22Rv1 (cell line): ENCODE data around the gene PTPRQ.
"Not testable (repeated sequence)": the region's sequence is repeated elsewhere in the genome, so short reads cannot be mapped to it uniquely, and the experiment has no call there.

ENCODE experiments used
- H3K27ac ChIP-seq: fragments of 450-650 bp; 2 replicates; pipeline ENCODE4 v1.5.1; 2017
- ZFX ChIP-seq: fragments of 450-650 bp; IDR thresholded peaks from 2 replicates; pipeline ENCODE4 v1.6.1; 2017; ENCODE audit warnings: antibody characterized with exemption, borderline replicate concordance
- TF ChIP-seq, protein P1 (sequence below): fragments of 450-650 bp; IDR thresholded peaks from 2 replicates; pipeline ENCODE4 v1.5.1; 2017; ENCODE audit warnings: mild to moderate bottlenecking

Gene PTPRQ

DNA sequence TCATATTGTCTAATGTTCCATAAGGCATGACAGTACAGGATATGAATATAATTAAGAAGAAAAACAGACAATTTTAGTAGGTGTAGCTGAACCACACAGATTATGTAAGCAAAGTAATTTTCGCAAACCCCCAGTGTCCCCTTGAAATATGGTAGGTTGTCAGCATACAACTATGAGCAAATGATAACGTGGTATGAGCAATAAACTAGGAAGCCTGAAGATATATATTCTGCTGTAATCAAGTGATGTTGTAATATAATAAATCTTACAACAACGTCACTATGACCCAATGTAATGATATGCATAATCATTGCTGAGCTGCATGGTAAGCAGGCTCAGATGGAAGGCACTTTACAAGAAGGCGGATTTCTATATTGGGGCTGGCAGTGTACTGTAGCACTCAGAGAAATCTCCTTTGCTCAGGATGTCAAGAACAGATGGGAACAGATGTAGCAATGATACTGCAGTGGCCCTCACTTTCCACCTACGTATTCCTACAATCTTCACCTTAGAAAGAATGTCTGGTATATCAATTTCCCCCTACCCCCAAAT lies 215.6 kb downstream of the PTPRQ start:
- no peak overlapping the region for H3K27ac ChIP-seq
- TF ChIP-seq, protein P1, sequence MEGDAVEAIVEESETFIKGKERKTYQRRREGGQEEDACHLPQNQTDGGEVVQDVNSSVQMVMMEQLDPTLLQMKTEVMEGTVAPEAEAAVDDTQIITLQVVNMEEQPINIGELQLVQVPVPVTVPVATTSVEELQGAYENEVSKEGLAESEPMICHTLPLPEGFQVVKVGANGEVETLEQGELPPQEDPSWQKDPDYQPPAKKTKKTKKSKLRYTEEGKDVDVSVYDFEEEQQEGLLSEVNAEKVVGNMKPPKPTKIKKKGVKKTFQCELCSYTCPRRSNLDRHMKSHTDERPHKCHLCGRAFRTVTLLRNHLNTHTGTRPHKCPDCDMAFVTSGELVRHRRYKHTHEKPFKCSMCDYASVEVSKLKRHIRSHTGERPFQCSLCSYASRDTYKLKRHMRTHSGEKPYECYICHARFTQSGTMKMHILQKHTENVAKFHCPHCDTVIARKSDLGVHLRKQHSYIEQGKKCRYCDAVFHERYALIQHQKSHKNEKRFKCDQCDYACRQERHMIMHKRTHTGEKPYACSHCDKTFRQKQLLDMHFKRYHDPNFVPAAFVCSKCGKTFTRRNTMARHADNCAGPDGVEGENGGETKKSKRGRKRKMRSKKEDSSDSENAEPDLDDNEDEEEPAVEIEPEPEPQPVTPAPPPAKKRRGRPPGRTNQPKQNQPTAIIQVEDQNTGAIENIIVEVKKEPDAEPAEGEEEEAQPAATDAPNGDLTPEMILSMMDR, result no peak
- TF ChIP-seq ZFX, result no peak

DNA sequence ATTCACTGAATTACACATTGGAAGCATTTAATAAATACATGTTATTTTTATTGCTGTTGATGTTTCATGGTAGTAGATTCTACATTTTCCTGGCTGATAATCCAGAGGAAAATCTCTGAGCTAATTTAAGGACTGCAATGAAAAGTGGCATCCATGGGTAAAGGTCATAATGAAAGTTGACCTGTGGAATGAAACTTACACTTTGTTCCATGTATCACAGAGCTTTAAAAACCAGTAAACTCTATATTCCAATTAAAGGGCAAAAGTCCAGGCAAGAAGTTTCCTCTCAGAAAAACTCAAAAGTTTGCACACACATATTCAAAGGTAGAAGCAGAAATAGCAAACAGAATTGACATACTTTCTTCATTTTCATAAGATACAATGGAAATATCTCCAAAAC lies 218.6 kb downstream of the PTPRQ start:
- no peak overlapping the region for H3K27ac ChIP-seq
- TF ChIP-seq, protein P1, result no peak
- no peak for TF ChIP-seq ZFX

DNA sequence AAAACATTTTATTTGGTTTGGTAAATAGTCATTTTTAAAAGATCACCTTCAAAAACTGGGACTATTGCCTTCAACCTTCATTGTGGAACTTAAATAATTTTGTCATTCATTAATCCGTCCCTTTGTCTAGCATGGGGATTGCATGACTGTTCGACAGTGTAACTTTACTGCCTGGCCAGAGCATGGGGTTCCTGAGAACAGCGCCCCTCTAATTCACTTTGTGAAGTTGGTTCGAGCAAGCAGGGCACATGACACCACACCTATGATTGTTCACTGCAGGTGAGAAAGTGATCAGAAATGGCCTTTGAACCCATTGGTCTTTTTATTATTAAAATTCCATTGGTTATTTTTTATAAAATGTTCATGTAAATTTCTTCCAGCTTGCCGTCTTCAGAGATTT lies 226.2 kb downstream of the PTPRQ start:
- TF ChIP-seq, protein P1, result no peak
- TF ChIP-seq ZFX, result no peak

DNA sequence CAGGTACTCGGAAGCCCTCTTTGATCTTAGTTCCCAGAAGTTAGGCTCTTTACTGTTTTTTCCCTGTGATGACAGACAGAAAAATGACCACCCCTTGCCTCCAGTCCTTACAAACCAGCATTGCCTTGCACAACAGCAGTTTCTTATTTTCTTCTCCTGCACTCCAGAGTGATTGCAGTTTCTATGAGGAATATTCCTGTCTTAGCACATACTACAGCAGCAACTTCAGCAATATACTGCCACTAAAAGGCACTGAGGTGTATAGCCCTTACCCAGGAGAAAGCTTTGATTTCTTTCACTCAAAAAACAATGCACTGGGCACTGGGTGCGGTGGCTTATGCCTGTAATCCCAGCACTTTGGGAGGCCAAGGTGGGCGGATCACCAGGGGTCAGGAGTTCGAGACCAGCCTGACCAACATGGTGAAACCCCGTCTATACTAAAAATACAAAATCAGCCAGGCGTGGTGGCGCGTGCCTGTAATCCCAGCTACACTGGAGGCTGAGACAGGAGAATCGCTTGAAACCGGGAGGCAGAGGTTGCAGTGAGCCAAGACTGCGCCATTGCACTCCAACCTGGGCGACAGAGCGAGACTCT lies 232.1 kb downstream of the PTPRQ start:
- not testable (repeated sequence) for H3K27ac ChIP-seq
- TF ChIP-seq, protein P1, result 0 out of 2 replicates have a peak, but pooled peaks have one; percentile 7

More for the DNA sequence above, 226.2 kb downstream of the PTPRQ start:
- no peak overlapping the region for H3K27ac ChIP-seq

DNA sequence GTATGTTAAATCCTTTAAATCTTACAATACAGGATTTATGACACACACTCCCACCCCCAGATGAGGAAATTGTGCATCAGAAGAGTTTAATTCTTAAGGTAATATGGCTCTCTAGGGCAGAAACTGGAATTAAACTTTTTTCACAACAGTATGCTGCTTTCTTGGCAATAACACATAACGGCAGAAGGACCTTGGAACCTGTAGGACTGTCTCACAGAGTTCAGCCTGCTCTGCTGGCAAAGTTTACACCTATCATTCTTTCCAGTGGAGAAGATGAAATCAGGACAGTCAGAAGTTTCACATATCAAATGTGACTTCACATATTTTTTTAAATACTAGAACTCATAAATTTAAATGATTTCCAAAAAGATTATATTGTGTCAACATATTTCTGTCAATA lies 232.8 kb downstream of the PTPRQ start:
- H3K27ac ChIP-seq, result no peak overlapping the region
- TF ChIP-seq, protein P1, result no peak
- TF ChIP-seq ZFX, result no peak

DNA sequence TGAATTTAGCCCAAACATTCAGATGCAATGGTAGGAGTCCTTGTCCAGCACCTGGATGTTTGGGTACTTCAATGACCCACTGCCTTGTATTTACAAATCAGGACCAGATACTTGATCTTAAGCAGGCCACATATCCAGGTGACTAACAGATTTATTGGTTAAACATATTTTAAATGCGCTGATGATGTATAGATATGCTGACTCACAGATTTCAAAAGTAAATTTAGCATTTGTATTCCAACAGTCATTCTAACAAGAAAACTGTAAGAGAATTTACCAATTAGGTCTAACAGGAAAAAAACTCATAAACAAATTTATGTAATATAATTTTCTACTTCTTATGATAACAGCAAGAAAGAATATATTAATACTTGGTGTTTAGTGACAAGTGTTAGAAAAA lies 234.0 kb downstream of the PTPRQ start:
- no peak overlapping the region for H3K27ac ChIP-seq
- TF ChIP-seq ZFX, result no peak
- TF ChIP-seq, protein P1, result no peak

DNA sequence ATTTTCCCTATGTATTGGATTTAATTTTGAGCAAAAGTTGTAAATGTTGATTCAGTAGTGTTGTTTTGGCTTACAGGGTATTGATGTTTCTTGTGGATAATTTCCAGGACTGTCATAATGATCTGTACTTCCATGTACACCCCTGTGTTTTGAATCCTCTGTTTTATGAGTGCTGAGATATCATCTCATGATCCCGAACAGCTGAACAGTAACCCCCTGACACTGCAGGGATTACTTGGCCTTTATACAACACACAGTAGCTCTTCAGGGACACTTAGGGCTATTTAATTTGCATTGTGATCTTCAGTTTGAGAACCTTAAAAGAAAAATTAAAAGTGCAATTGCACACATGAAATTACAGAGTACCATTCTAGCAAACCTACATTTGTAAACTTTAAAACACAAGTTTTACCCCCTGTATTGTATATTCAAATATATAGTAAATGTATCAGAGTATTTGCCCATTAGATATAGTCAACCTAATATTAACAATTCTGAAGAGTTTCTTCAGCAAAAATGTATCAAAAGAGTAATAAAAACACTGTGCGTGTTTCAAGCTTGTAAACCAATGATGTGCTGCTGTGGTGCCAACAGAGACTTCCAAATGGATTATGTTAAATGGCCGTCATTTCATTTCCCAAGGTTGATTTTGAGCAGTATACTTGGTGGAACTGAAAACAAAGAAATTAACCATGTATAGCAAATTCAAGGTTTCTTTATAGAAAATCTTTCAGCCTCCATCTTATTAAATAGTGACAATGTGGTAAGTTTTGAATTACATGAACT lies 235.5 kb downstream of the PTPRQ start:
- H3K27ac ChIP-seq, result no peak overlapping the region

More for the DNA sequence above, 235.5 kb downstream of the PTPRQ start:
- TF ChIP-seq, protein P1, result no peak
- no peak for TF ChIP-seq ZFX
